ENCODE data around the gene QRICH2.

Gene QRICH2

GRCh38 chr17:76296186-76296585 is 11.9 kb downstream of the QRICH2 start:
- H3K27me3 ChIP-seq (ENCODE audit: control insufficient read depth, insufficient read depth, low read length), result no peaks in the 10 kb centered on the region
- no peaks in the 10 kb centered on the region for H3K9me3 ChIP-seq (replicated peaks; ENCODE audit: low read length)
- H3K4me3 ChIP-seq (ENCODE audit: low read length), result no peak overlapping the region
- no peak overlapping the region for H3K9ac ChIP-seq (ENCODE audit: low read depth, low read length)
- peaks cover 8% of the 10 kb centered on the region for H3K36me3 ChIP-seq (ENCODE audit: insufficient read depth, low read length)
- no peaks in the 10 kb centered on the region for H3K4me1 ChIP-seq (ENCODE audit: control insufficient read depth, insufficient read depth, low read length)
- no peak overlapping the region for H3K4me2 ChIP-seq (ENCODE audit: low read length)

GRCh38 chr17:76293106-76293505 is 15.0 kb downstream of the QRICH2 start:
- Histone ChIP-seq H3K36me3 (ENCODE audit: insufficient read depth, low read length) (peaks cover 8% of the 10 kb centered on the region), H3K27me3 (ENCODE audit: control insufficient read depth, insufficient read depth, low read length) (no peaks in the 10 kb centered on the region), H3K4me2 (ENCODE audit: low read length) (no peak overlapping the region), H3K9ac (ENCODE audit: low read depth, low read length) (no peak overlapping the region), H3K4me3 (ENCODE audit: low read length) (no peak overlapping the region), H3K4me1 (ENCODE audit: control insufficient read depth, insufficient read depth, low read length) (no peaks in the 10 kb centered on the region), H3K9me3 (replicated peaks; ENCODE audit: low read length) (no peaks in the 10 kb centered on the region)

- no peak overlapping the region for H3K9ac ChIP-seq (ENCODE audit: low read depth, low read length)
- H3K9me3 ChIP-seq (replicated peaks; ENCODE audit: low read length), result no peaks in the 10 kb centered on the region
- H3K27me3 ChIP-seq (ENCODE audit: control insufficient read depth, insufficient read depth, low read length), result no peaks in the 10 kb centered on the region
- no peak overlapping the region for H3K4me2 ChIP-seq (ENCODE audit: low read length)
- peaks cover 8% of the 10 kb centered on the region for H3K36me3 ChIP-seq (ENCODE audit: insufficient read depth, low read length)
- no peak overlapping the region for H3K4me3 ChIP-seq (ENCODE audit: low read length)
- H3K4me1 ChIP-seq (ENCODE audit: control insufficient read depth, insufficient read depth, low read length), result no peaks in the 10 kb centered on the region
These were observed 15.5 kb downstream of the QRICH2 start for GRCh38 chr17:76292567-76292966.

GRCh38 chr17:76281573-76282371 is 26.3 kb downstream of the QRICH2 start:
- H3K4me3 ChIP-seq (ENCODE audit: low read length), result no peak overlapping the region
- H3K9me3 ChIP-seq (replicated peaks; ENCODE audit: low read length), result no peaks in the 10 kb centered on the region
- H3K9ac ChIP-seq (ENCODE audit: low read depth, low read length), result no peak overlapping the region

GRCh38 chr17:76280650-76281049 is 27.4 kb downstream of the QRICH2 start:
- no peaks in the 10 kb centered on the region for H3K36me3 ChIP-seq (ENCODE audit: insufficient read depth, low read length)
- H3K9ac ChIP-seq (ENCODE audit: low read depth, low read length), result no peak overlapping the region
- H3K27me3 ChIP-seq (ENCODE audit: control insufficient read depth, insufficient read depth, low read length), result no peaks in the 10 kb centered on the region
- H3K4me1 ChIP-seq (ENCODE audit: control insufficient read depth, insufficient read depth, low read length), result peaks cover 5% of the 10 kb centered on the region
- no peak overlapping the region for H3K4me2 ChIP-seq (ENCODE audit: low read length)
- no peak overlapping the region for H3K4me3 ChIP-seq (ENCODE audit: low read length)
- no peaks in the 10 kb centered on the region for H3K9me3 ChIP-seq (replicated peaks; ENCODE audit: low read length)

More at GRCh38 chr17:76281573-76282371, 26.3 kb downstream of the QRICH2 start:
- Histone ChIP-seq H3K4me2 (ENCODE audit: low read length) (no peak overlapping the region), H3K36me3 (ENCODE audit: insufficient read depth, low read length) (no peaks in the 10 kb centered on the region), H3K27me3 (ENCODE audit: control insufficient read depth, insufficient read depth, low read length) (no peaks in the 10 kb centered on the region), H3K4me1 (ENCODE audit: control insufficient read depth, insufficient read depth, low read length) (peaks cover 3% of the 10 kb centered on the region)

GRCh38 chr17:76279742-76280287 is 28.3 kb downstream of the QRICH2 start:
- peaks cover 5% of the 10 kb centered on the region for H3K4me1 ChIP-seq (ENCODE audit: control insufficient read depth, insufficient read depth, low read length)
- H3K4me2 ChIP-seq (ENCODE audit: low read length), result no peak overlapping the region
- H3K9me3 ChIP-seq (replicated peaks; ENCODE audit: low read length), result no peaks in the 10 kb centered on the region
- no peak overlapping the region for H3K4me3 ChIP-seq (ENCODE audit: low read length)
- no peaks in the 10 kb centered on the region for H3K27me3 ChIP-seq (ENCODE audit: control insufficient read depth, insufficient read depth, low read length)
- H3K9ac ChIP-seq (ENCODE audit: low read depth, low read length), result no peak overlapping the region
- H3K36me3 ChIP-seq (ENCODE audit: insufficient read depth, low read length), result no peaks in the 10 kb centered on the region

- Histone ChIP-seq H3K4me1 (ENCODE audit: control insufficient read depth, insufficient read depth, low read length) (peaks cover 5% of the 10 kb centered on the region), H3K4me2 (ENCODE audit: low read length) (no peak overlapping the region), H3K9ac (ENCODE audit: low read depth, low read length) (no peak overlapping the region), H3K4me3 (ENCODE audit: low read length) (no peak overlapping the region), H3K27me3 (ENCODE audit: control insufficient read depth, insufficient read depth, low read length) (no peaks in the 10 kb centered on the region), H3K9me3 (replicated peaks; ENCODE audit: low read length) (no peaks in the 10 kb centered on the region), H3K36me3 (ENCODE audit: insufficient read depth, low read length) (no peaks in the 10 kb centered on the region)
These were observed 28.9 kb downstream of the QRICH2 start for GRCh38 chr17:76278952-76279741.

- Histone ChIP-seq H3K9ac (ENCODE audit: low read depth, low read length) (no peak overlapping the region), H3K4me2 (ENCODE audit: low read length) (no peak overlapping the region), H3K36me3 (ENCODE audit: insufficient read depth, low read length) (no peaks in the 10 kb centered on the region), H3K4me1 (ENCODE audit: control insufficient read depth, insufficient read depth, low read length) (peaks cover 5% of the 10 kb centered on the region), H3K9me3 (replicated peaks; ENCODE audit: low read length) (no peaks in the 10 kb centered on the region), H3K27me3 (ENCODE audit: control insufficient read depth, insufficient read depth, low read length) (no peaks in the 10 kb centered on the region), H3K4me3 (ENCODE audit: low read length) (no peak overlapping the region)
These were observed 29.7 kb downstream of the QRICH2 start for GRCh38 chr17:76278268-76278908.

- Histone ChIP-seq H3K36me3 (ENCODE audit: insufficient read depth, low read length) (no peaks in the 10 kb centered on the region), H3K4me3 (ENCODE audit: low read length) (no peak overlapping the region), H3K4me1 (ENCODE audit: control insufficient read depth, insufficient read depth, low read length) (peaks cover 5% of the 10 kb centered on the region), H3K4me2 (ENCODE audit: low read length) (no peak overlapping the region), H3K9me3 (replicated peaks; ENCODE audit: low read length) (no peaks in the 10 kb centered on the region), H3K27me3 (ENCODE audit: control insufficient read depth, insufficient read depth, low read length) (no peaks in the 10 kb centered on the region), H3K9ac (ENCODE audit: low read depth, low read length) (no peak overlapping the region)
These were observed 30.5 kb downstream of the QRICH2 start for GRCh38 chr17:76277300-76278267.

GRCh38 chr17:76276461-76277299 is 31.4 kb downstream of the QRICH2 start:
- Histone ChIP-seq H3K36me3 (ENCODE audit: insufficient read depth, low read length) (no peaks in the 10 kb centered on the region), H3K4me1 (ENCODE audit: control insufficient read depth, insufficient read depth, low read length) (peaks cover 5% of the 10 kb centered on the region), H3K4me3 (ENCODE audit: low read length) (no peak overlapping the region), H3K27me3 (ENCODE audit: control insufficient read depth, insufficient read depth, low read length) (no peaks in the 10 kb centered on the region), H3K9ac (ENCODE audit: low read depth, low read length) (no peak overlapping the region), H3K9me3 (replicated peaks; ENCODE audit: low read length) (no peaks in the 10 kb centered on the region), H3K4me2 (ENCODE audit: low read length) (no peak overlapping the region)

Data from skeletal muscle satellite cell (primary cell).